Vagina (tissue), 2 donors: ENCODE results near the gene MUCL3.

Experiments
- POLR2A ChIP-seq, 2 donors: fragments of 450-650 bp; IDR thresholded peaks; one replicate each; pipeline ENCODE4 v1.6.1; 2017; ENCODE audit warnings: antibody characterized with exemption in 2 of 2, mild to moderate bottlenecking in 2 of 2, moderate library complexity in 2 of 2
- TF ChIP-seq, protein P1 (sequence below), 3 experiments: fragments of 450-650 bp in 2 of 3; fragments of 200-600 bp in 1 of 3; sonication (generic) in 1 of 3; IDR thresholded peaks; one replicate each; pipeline ENCODE4 v1.5.1; 2017 to 2019; ENCODE audit warnings: antibody characterized with exemption in 3 of 3, mild to moderate bottlenecking in 2 of 3, moderate library complexity in 2 of 3

DNA sequence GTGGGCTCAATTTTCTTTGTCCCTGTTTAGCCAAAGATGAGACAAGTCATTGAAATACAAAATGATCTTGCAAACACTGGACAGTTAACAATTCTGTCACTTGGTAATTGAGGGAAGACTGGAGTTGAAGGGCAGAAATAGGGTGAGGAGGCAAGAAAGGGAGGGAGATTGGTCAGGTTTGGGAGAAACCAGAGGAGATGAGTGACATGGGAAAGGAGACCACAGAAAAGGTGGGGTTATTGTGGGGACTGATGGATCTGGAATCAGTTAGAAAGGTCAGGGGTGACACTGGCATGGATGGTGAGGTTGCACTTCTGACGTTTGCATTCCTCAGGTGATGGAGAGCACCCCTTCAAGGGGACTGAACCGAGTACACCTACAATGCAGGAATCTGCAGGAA is 32.1 kb upstream of the MUCL3 start:
- TF ChIP-seq, protein P1, sequence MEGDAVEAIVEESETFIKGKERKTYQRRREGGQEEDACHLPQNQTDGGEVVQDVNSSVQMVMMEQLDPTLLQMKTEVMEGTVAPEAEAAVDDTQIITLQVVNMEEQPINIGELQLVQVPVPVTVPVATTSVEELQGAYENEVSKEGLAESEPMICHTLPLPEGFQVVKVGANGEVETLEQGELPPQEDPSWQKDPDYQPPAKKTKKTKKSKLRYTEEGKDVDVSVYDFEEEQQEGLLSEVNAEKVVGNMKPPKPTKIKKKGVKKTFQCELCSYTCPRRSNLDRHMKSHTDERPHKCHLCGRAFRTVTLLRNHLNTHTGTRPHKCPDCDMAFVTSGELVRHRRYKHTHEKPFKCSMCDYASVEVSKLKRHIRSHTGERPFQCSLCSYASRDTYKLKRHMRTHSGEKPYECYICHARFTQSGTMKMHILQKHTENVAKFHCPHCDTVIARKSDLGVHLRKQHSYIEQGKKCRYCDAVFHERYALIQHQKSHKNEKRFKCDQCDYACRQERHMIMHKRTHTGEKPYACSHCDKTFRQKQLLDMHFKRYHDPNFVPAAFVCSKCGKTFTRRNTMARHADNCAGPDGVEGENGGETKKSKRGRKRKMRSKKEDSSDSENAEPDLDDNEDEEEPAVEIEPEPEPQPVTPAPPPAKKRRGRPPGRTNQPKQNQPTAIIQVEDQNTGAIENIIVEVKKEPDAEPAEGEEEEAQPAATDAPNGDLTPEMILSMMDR (IDR thresholded peaks at IDR 0.05) = no peak
- TF ChIP-seq POLR2A (IDR thresholded peaks at IDR 0.05) = no peak
